ENCODE data around the gene TRPM1.
A peak's percentile ranks its signal among the peaks of the same experiment; 100 is the strongest.

Gene TRPM1

GRCh38 chr15:31101262-31102038 lies at the start of gene TRPM1:
Gene TRPM1 (minus strand): TSS chr15:31101725. CDS start chr15:31081355, 20,370 bp downstream.
- DNase-seq, result no peak

GRCh38 chr15:31150732-31151231 lies 49.3 kb upstream of the TRPM1 start:
- DNase-seq, result no peak

- no peak for DNase-seq
Measured at GRCh38 chr15:31149987-31150386, 48.5 kb upstream of the TRPM1 start.

GRCh38 chr15:31149088-31149505 lies 47.6 kb upstream of the TRPM1 start:
- no peak for DNase-seq

- no peak for DNase-seq
Measured at GRCh38 chr15:31148297-31149087, 47.0 kb upstream of the TRPM1 start.

GRCh38 chr15:31147944-31148296 lies 46.4 kb upstream of the TRPM1 start:
- no peak for DNase-seq

GRCh38 chr15:31147456-31147855 lies 45.9 kb upstream of the TRPM1 start:
- DNase-seq, result no peak

GRCh38 chr15:31145271-31145911 lies 43.9 kb upstream of the TRPM1 start:
- DNase-seq, result no peak

- DNase-seq, result no peak
Measured at GRCh38 chr15:31141792-31142191, 40.3 kb upstream of the TRPM1 start.

GRCh38 chr15:31136607-31137328 lies 35.2 kb upstream of the TRPM1 start:
- no peak for DNase-seq

- DNase-seq, result no peak
Measured at GRCh38 chr15:31136016-31136415, 34.5 kb upstream of the TRPM1 start.

GRCh38 chr15:31135523-31135922 lies 34.0 kb upstream of the TRPM1 start:
- DNase-seq, result no peak

GRCh38 chr15:31133890-31134289 lies 32.4 kb upstream of the TRPM1 start:
- DNase-seq, result no peak

- no peak for DNase-seq
Measured at GRCh38 chr15:31131853-31132375, 30.4 kb upstream of the TRPM1 start.

- DNase-seq, result no peak
Measured at GRCh38 chr15:31130576-31131237, 29.2 kb upstream of the TRPM1 start.

GRCh38 chr15:31129769-31130303 lies 28.3 kb upstream of the TRPM1 start:
- DNase-seq, result no peak

- DNase-seq, result peak; percentile 79
Measured at GRCh38 chr15:31128919-31129768, 27.6 kb upstream of the TRPM1 start.

GRCh38 chr15:31128477-31128876 lies 27.0 kb upstream of the TRPM1 start:
- DNase-seq, result no peak

GRCh38 chr15:31127596-31128261 lies 26.2 kb upstream of the TRPM1 start:
- DNase-seq, result no peak

- no peak for DNase-seq
Measured at GRCh38 chr15:31125061-31125460, 23.5 kb upstream of the TRPM1 start.

All from CD4-positive, alpha-beta T cell treated with Interleukin-6 for 4 hours (primary cell).